Bronchial epithelial cell (primary cell): Measurements from ENCODE around the gene CALM3. TPM values are rescaled to one million over a fixed set of nuclear protein-coding genes. Genes with fewer than 3 reads are reported as not detected.

Experiments
- DNase-seq: peaks from one replicate; pipeline ENCODE4 v3.0.0-alpha.2; 2010; ENCODE audit warnings: low read depth
- FAIRE-seq: peaks from 2 replicates; lab custom pipeline; 2011; peaks lifted over from hg19 to GRCh38; lab: Jason Lieb, UNC
- H3K27me3 ChIP-seq: 2 replicates; pipeline ENCODE4 v1.5.1; 2011; ENCODE audit warnings: low read length; ENCODE audit not compliant: control insufficient read depth, insufficient read depth
- H3K36me3 ChIP-seq: 2 replicates; pipeline ENCODE4 v1.5.1; 2011; ENCODE audit warnings: low read length; ENCODE audit not compliant: control insufficient read depth, insufficient read depth
- H3K4me3 ChIP-seq: 2 replicates; pipeline ENCODE4 v1.5.1; 2011; ENCODE audit warnings: mild to moderate bottlenecking, low read depth, low read length, control low read depth
- total RNA-seq: library from RNA; depleted of rRNA; stranded (reverse); fragments of >200 nt; gene quantifications from 2 replicates; pipeline ENCODE4 v1.2.1, GENCODE V29; 2014
- TF ChIP-seq, protein P1 (sequence below): IDR thresholded peaks from 2 replicates; pipeline ENCODE4 v1.5.1; 2011; ENCODE audit warnings: mild to moderate bottlenecking, moderate library complexity, low read length, control low read depth, inconsistent platforms; ENCODE audit not compliant: insufficient read depth, severe bottlenecking

The CALM3 gene
- total RNA-seq, 1 donor from 2014 or later = 79.8 TPM

DNA sequence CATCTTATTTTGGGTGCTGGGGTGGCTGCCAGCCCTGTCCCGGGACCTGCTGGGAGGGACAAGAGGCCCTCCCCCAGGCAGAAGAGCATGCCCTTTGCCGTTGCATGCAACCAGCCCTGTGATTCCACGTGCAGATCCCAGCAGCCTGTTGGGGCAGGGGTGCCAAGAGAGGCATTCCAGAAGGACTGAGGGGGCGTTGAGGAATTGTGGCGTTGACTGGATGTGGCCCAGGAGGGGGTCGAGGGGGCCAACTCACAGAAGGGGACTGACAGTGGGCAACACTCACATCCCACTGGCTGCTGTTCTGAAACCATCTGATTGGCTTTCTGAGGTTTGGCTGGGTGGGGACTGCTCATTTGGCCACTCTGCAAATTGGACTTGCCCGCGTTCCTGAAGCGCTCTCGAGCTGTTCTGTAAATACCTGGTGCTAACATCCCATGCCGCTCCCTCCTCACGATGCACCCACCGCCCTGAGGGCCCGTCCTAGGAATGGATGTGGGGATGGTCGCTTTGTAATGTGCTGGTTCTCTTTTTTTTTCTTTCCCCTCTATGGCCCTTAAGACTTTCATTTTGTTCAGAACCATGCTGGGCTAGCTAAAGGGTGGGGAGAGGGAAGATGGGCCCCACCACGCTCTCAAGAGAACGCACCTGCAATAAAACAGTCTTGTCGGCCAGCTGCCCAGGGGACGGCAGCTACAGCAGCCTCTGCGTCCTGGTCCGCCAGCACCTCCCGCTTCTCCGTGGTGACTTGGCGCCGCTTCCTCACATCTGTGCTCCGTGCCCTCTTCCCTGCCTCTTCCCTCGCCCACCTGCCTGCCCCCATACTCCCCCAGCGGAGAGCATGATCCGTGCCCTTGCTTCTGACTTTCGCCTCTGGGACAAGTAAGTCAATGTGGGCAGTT is 8.6 kb downstream of the CALM3 start:
- no peak for DNase-seq
- H3K36me3 ChIP-seq = peaks cover 40% of the 10 kb centered on the region
- FAIRE-seq = no peak

DNA sequence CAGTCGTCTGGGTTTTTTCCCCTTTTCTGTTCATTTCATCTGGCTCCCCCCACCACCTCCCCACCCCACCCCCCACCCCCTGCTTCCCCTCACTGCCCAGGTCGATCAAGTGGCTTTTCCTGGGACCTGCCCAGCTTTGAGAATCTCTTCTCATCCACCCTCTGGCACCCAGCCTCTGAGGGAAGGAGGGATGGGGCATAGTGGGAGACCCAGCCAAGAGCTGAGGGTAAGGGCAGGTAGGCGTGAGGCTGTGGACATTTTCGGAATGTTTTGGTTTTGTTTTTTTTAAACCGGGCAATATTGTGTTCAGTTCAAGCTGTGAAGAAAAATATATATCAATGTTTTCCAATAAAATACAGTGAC is 9.3 kb downstream of the CALM3 start:
- TF ChIP-seq, protein P1, sequence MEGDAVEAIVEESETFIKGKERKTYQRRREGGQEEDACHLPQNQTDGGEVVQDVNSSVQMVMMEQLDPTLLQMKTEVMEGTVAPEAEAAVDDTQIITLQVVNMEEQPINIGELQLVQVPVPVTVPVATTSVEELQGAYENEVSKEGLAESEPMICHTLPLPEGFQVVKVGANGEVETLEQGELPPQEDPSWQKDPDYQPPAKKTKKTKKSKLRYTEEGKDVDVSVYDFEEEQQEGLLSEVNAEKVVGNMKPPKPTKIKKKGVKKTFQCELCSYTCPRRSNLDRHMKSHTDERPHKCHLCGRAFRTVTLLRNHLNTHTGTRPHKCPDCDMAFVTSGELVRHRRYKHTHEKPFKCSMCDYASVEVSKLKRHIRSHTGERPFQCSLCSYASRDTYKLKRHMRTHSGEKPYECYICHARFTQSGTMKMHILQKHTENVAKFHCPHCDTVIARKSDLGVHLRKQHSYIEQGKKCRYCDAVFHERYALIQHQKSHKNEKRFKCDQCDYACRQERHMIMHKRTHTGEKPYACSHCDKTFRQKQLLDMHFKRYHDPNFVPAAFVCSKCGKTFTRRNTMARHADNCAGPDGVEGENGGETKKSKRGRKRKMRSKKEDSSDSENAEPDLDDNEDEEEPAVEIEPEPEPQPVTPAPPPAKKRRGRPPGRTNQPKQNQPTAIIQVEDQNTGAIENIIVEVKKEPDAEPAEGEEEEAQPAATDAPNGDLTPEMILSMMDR = no peak
- DNase-seq (no peak), FAIRE-seq (no peak)
- Histone ChIP-seq H3K36me3 (peaks cover 38% of the 10 kb centered on the region), H3K4me3 (no peak overlapping the region), H3K27me3 (no peaks in the 10 kb centered on the region)

More for the DNA sequence above, 8.6 kb downstream of the CALM3 start:
- Histone ChIP-seq H3K27me3 (no peaks in the 10 kb centered on the region), H3K4me3 (no peak overlapping the region)
- TF ChIP-seq, protein P1 = no peak

- FAIRE-seq = no peak
Observed at GRCh38 chr19:46610851-46611770, 10.0 kb downstream of the CALM3 start.

GRCh38 chr19:46611776-46612175 is 10.6 kb downstream of the CALM3 start:
- peaks cover 31% of the 10 kb centered on the region for H3K36me3 ChIP-seq
- DNase-seq = no peak
- no peak for FAIRE-seq
- TF ChIP-seq, protein P1 = no peak
- H3K4me3 ChIP-seq = no peak overlapping the region
- H3K27me3 ChIP-seq = no peaks in the 10 kb centered on the region

More at GRCh38 chr19:46610851-46611770, 10.0 kb downstream of the CALM3 start:
- no peak overlapping the region for H3K4me3 ChIP-seq
- no peaks in the 10 kb centered on the region for H3K27me3 ChIP-seq
- TF ChIP-seq, protein P1 = no peak
- no peak for DNase-seq
- peaks cover 34% of the 10 kb centered on the region for H3K36me3 ChIP-seq

DNA sequence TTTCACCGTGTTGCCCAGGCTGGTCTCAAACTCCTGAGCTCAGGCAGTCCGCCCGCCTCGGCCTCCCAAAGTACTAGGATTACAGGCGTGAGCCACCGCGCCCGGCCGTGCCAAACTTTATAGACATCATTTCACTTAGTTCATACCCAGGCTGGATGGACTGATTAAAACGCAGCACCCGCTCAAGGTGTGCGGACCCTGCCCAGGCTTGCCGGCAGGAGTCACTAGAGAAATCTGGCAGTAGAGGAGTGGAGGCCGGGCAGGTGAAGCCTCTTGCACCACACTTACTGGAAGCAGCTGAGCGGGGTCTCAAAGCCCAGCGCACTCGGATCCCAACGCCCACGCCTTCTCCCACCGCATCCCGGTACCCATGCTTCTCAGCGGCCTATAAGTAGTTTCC is 12.4 kb downstream of the CALM3 start:
- Histone ChIP-seq H3K4me3 (no peak overlapping the region), H3K27me3 (no peaks in the 10 kb centered on the region), H3K36me3 (peaks cover 14% of the 10 kb centered on the region)
- no peak for DNase-seq
- TF ChIP-seq, protein P1 = no peak
- FAIRE-seq = no peak
